ENCODE results near the gene DPP3.

- TF ChIP-seq REST (IDR thresholded peaks at IDR 0.05; ENCODE audit: low read depth) (no peak), NFIC (IDR thresholded peaks at IDR 0.05) (no peak), EGR1 (IDR thresholded peaks at IDR 0.05) (no peak), FOXM1 (IDR thresholded peaks at IDR 0.05; ENCODE audit: borderline replicate concordance, low read depth) (no peak), YY1 (IDR thresholded peaks at IDR 0.05; ENCODE audit: low read depth) (no peak), CEBPB (IDR thresholded peaks at IDR 0.05) (no peak), MAX (IDR thresholded peaks at IDR 0.05) (no peak), RAD21 (IDR thresholded peaks at IDR 0.05; ENCODE audit: low read depth) (no peak), EP300 (IDR thresholded peaks at IDR 0.05; ENCODE audit: borderline replicate concordance) (no peak), TEAD4 (IDR thresholded peaks at IDR 0.05) (no peak), TAF1 (IDR thresholded peaks at IDR 0.05; ENCODE audit: low read depth) (no peak)
These were observed 22.4 kb upstream of the DPP3 start for GRCh38 chr11:66457826-66458225.
